K562 (cell line): Measurements from ENCODE around the gene LENG9. TPM values are rescaled to one million over a fixed set of nuclear protein-coding genes. Genes with fewer than 3 reads are reported as not detected.
"Not testable (repeated sequence)": the region's sequence is repeated elsewhere in the genome, so short reads cannot be mapped to it uniquely, and the experiment has no call there.

Experiments used
- ATAC-seq: fragments of 200-7000 bp; cut with Tn5 transposase; 3 replicates; pipeline ENCODE4 v1.9.1; 2020; ENCODE audit warnings: moderate library complexity
- BruUV-seq: library from RNA; stranded (reverse); fragments of 400-500 nt; replicated peaks from 2 replicates; lab custom pipeline; 2021; lab: Mats Ljungman, UMichigan
- CTCF ChIA-PET: fragments of 300-600 bp; formaldehyde crosslinking; extraction: SDS; loops from one replicate; lab custom pipeline; 2021; ENCODE audit warnings: low intra/inter-chr PET ratio; lab: Yijun Ruan, JAX
- POLR2A ChIA-PET: fragments of 300-600, 350-650 bp; sonication (Branson Sonifier 250); formaldehyde crosslinking; extraction: SDS; loops from one replicate; lab custom pipeline; 2021; ENCODE audit warnings: antibody characterized with exemption, inconsistent platforms; lab: Yijun Ruan, JAX
- DNase-seq, 4 experiments: peaks; one replicate each; pipeline versions ENCODE4 v3.0.0 to v3.0.0-alpha.2; 2011 to 2018; ENCODE audit warnings: low spot score in 3 of 4, mixed read lengths in 3 of 4; ENCODE audit errors: extremely low read depth in 1 of 4
- FAIRE-seq: peaks from 2 replicates; lab custom pipeline; 2011; peaks lifted over from hg19 to GRCh38; lab: Jason Lieb, UNC
- H2AFZ ChIP-seq: 2 replicates; pipeline ENCODE4 v1.6.0; 2011; ENCODE audit warnings: low read depth, low read length, control low read depth, inconsistent platforms
- H3K27ac ChIP-seq: fragments of 200-600 bp; 3 replicates; pipeline ENCODE4 v1.8.0; 2011; ENCODE audit warnings: low read depth, mild to moderate bottlenecking, control low read depth, inconsistent platforms, low read length, moderate library complexity, mixed read lengths; ENCODE audit errors: extremely low read depth
- H3K27me3 ChIP-seq, 2 experiments: fragments of 300-600 bp in 1 of 2; 2 replicates in 1 of 2; 3 replicates in 1 of 2; pipeline versions ENCODE4 v1.6.0 to v1.8.0; 2011; ENCODE audit warnings: inconsistent platforms in 2 of 2, low read length in 2 of 2, mild to moderate bottlenecking in 1 of 2, mixed read lengths in 1 of 2, moderate library complexity in 1 of 2; ENCODE audit not compliant: control insufficient read depth in 2 of 2, insufficient read depth in 2 of 2
- H3K36me3 ChIP-seq: fragments of 300-600 bp; 3 replicates; pipeline ENCODE4 v1.8.0; 2011; ENCODE audit warnings: mild to moderate bottlenecking, low read length, inconsistent platforms; ENCODE audit not compliant: control insufficient read depth, insufficient read depth
- H3K4me1 ChIP-seq, 2 experiments: fragments of 200-600 bp in 1 of 2; replicated peaks in 1 of 2; 2 replicates in 1 of 2; 3 replicates in 1 of 2; pipeline versions ENCODE4 v1.5.1 to v1.8.0; 2011; ENCODE audit warnings: inconsistent platforms in 2 of 2, low read length in 2 of 2, mild to moderate bottlenecking in 1 of 2, mixed read lengths in 1 of 2, moderate library complexity in 1 of 2; ENCODE audit not compliant: control insufficient read depth in 2 of 2, insufficient read depth in 2 of 2
- H3K4me2 ChIP-seq: 2 replicates; pipeline ENCODE4 v1.6.1; 2011; ENCODE audit warnings: low read length, control low read depth, inconsistent platforms, mixed read lengths; ENCODE audit not compliant: insufficient read depth
- H3K4me3 ChIP-seq: fragments of 200-600 bp; sonication (generic), shearing (Covaris generic); 2 replicates; pipeline ENCODE4 v1.5.1; 2016; ENCODE audit warnings: control low read depth, inconsistent platforms
- H3K79me2 ChIP-seq: fragments of 200-600 bp; 3 replicates; pipeline ENCODE4 v1.8.0; 2011; ENCODE audit warnings: low read length, inconsistent platforms; ENCODE audit not compliant: control insufficient read depth, insufficient read depth
- H3K9ac ChIP-seq, 2 experiments: 2 replicates each; pipeline versions ENCODE4 v1.6.0 to v1.6.1; 2011; ENCODE audit warnings: low read depth in 2 of 2, low read length in 2 of 2, control low read depth in 1 of 2, inconsistent platforms in 1 of 2, mild to moderate bottlenecking in 1 of 2, mixed read lengths in 1 of 2; ENCODE audit not compliant: insufficient read depth in 1 of 2
- H3K9me1 ChIP-seq: one replicate; pipeline ENCODE4 v1.6.0; 2011; ENCODE audit warnings: inconsistent platforms, mild to moderate bottlenecking, low read length, moderate library complexity; ENCODE audit not compliant: control insufficient read depth, insufficient read depth
- H3K9me3 ChIP-seq: replicated peaks from 2 replicates; pipeline ENCODE4 v1.5.1; 2011; ENCODE audit warnings: low read depth, low read length, inconsistent platforms; ENCODE audit not compliant: control insufficient read depth, insufficient read depth
- H4K20me1 ChIP-seq: replicated peaks from 2 replicates; pipeline ENCODE4 v1.6.1; 2011; ENCODE audit warnings: low read length, inconsistent platforms, mixed read lengths; ENCODE audit not compliant: control insufficient read depth, insufficient read depth
- WGBS: fragments of 100-300 bp; shearing (Covaris generic); methylation state at CpG from one replicate; pipeline ENCODE4 v1.1.6; 2016; ENCODE audit warnings: low coverage, mixed read lengths; ENCODE audit not compliant: insufficient coverage; ENCODE audit errors: missing lambda C conversion rate; 5-methylcytosine and 5-hydroxymethylcytosine counted together
- in situ Hi-C: fragments of 300-500 bp; cut with MboI; formaldehyde crosslinking; loops from 4 replicates; pipeline ENCODE4 v1.15.0; 2018; ENCODE audit warnings: inconsistent platforms, mixed read lengths
- intact Hi-C: fragments of 100-400 bp; cut with micrococcal nuclease; formaldehyde crosslinking; loops from 2 replicates; pipeline ENCODE4 v1.14.2; 2022
- polyA plus RNA-seq, 8 experiments: library from polyadenylated mRNA; depleted of rRNA in 4 of 8; stranded (reverse) in 5 of 8; unstranded in 3 of 8; fragments of >200 nt; fragmentation: Nextera tagmentation in 2 of 8; fragmentation: Illumina TruSeq in 1 of 8; extraction: Ambion mirVana in 2 of 8; extraction: Trizol in 1 of 8; gene quantifications; 2 replicates each; pipeline versions ENCODE4 v1.2.1 to v1.2.3, GENCODE V29; 2011 to 2014; ENCODE audit warnings: inconsistent platforms in 1 of 8, missing spikeins in 1 of 8
- total RNA-seq, 7 experiments: library from RNA; depleted of rRNA in 6 of 7; stranded (reverse); fragments of >200 nt in 6 of 7; fragmentation: Illumina TruSeq in 2 of 7; extraction: Trizol in 2 of 7; gene quantifications; 2 replicates each; pipeline versions ENCODE4 v1.2.1 to v1.2.3, GENCODE V29; 2011 to 2021; ENCODE audit warnings: low replicate concordance in 1 of 7

The LENG9 gene
- total and polyA plus RNA-seq, 9 of the 15 experiments (the other 6 are each of a cell fraction or from before 2014, with no cell fraction given) = 0.06 to 0.64 (median 0.33) TPM; not detected in 1

DNA sequence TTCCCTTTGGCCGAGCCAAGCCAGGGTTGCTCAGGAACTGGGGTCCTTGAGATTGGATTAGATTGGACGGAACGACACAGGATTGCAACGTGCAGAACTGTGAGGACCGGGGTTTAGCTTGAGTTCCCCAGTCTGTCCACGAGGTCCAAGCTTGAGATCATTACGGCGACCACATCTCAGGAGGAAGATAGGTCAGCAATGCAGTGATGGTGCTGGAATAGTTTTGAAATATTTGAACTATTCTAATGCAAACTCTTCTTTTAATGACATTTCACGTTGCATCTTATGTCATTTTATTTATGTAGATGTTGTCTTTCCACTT lies 34.8 kb upstream of the LENG9 start:
- H3K9ac ChIP-seq, DNase-seq, BruUV-seq, H3K79me2 ChIP-seq, POLR2A ChIA-PET, H3K9me1 ChIP-seq, H4K20me1 ChIP-seq, H2AFZ ChIP-seq, H3K9me3 ChIP-seq, H3K4me1 ChIP-seq, H3K27ac ChIP-seq, FAIRE-seq, intact Hi-C loops, CTCF ChIA-PET, H3K4me2 ChIP-seq, in situ Hi-C loops, ATAC-seq, H3K4me3 ChIP-seq, H3K36me3 ChIP-seq: not testable (repeated sequence)
- WGBS = 0% methylated on average over 8 of the region's 9 CpGs
- peaks cover 19 to 43% of the 10 kb centered on the region in 2 experiments; a peak in 4 of 5 replicates for H3K27me3 ChIP-seq

DNA sequence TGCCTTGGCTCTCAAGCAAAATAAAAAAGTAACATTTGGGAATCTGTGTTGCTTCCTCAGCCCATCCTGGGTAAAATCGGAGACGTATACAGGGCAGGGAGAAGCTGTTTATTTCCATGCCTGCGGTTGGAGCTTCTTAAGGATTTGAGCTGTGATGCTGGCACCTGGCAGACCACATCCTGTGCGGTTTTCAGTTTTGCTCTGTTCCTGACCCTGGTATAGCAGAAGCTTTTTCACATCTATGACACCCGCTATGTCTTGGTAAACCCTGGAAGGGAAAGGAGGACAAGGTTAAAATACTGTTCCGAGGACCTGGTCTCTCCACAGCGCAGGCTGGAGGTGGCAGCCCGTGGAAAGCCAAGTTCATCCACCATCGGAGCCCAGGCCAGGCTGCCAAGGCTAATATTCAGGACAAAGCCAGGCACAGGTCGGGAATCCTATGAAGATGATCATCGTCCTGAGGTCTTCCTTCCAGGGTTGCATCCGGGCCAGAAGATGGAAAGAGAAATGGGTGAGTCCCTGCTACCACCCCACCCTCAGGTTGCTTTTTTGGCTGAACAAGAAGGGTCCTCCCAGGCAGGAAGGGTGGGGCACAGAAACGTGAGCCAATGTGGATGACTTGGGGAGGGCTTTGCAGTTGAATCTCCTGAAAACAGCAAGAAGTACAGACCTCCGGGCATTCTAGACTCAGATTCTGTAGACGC lies 34.3 kb upstream of the LENG9 start:
- H3K4me1 ChIP-seq, H3K4me3 ChIP-seq, H3K9ac ChIP-seq, FAIRE-seq, H3K36me3 ChIP-seq, H2AFZ ChIP-seq, intact Hi-C loops, H3K27ac ChIP-seq, H3K79me2 ChIP-seq, H3K9me1 ChIP-seq, ATAC-seq, H3K9me3 ChIP-seq, BruUV-seq, DNase-seq, H3K4me2 ChIP-seq, H4K20me1 ChIP-seq, CTCF ChIA-PET, in situ Hi-C loops: not testable (repeated sequence)
- POLR2A ChIA-PET = interaction anchor here (0.7 to 1.2 kb wide), 2 partner anchors 12 to 16 kb away, joined by 3 to 4 read pairs; no protein-coding TSS in a partner anchor
- H3K27me3 ChIP-seq = peaks cover 19 to 46% of the 10 kb centered on the region in 2 experiments; a peak in 4 of 5 replicates
- 4% methylated on average over 5 of the region's 15 CpGs for WGBS

DNA sequence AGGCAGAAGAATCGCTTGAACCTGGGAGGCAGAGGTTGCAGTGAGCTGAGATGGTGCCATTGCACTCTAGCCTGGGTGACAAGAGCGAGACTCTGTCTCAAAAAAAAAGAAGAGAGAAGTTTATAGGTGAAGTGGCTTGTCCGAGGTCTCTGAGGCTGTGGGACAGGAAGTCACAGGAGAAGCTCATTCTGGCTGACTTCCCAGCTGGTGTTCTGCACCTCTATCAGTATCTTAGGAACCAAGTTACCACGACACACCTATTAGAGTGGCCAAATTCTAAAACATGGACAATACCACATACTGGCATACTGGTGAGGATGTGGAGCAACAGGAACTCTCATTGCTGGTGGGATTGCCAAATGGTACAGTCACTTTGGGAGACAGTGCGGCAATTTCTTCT lies 31.7 kb upstream of the LENG9 start:
- 2% methylated on average over 4 of the region's 5 CpGs for WGBS
- FAIRE-seq, H3K36me3 ChIP-seq, ATAC-seq, H3K79me2 ChIP-seq, BruUV-seq, POLR2A ChIA-PET, H3K4me1 ChIP-seq, H3K9ac ChIP-seq, intact Hi-C loops, DNase-seq, H3K27ac ChIP-seq, H4K20me1 ChIP-seq, CTCF ChIA-PET, in situ Hi-C loops, H3K9me3 ChIP-seq, H3K4me2 ChIP-seq, H3K4me3 ChIP-seq, H3K9me1 ChIP-seq, H2AFZ ChIP-seq: not testable (repeated sequence)
- H3K27me3 ChIP-seq = peaks cover 14 to 49% of the 10 kb centered on the region in 2 experiments; a peak in 4 of 5 replicates
